HS-5 (cell line): ENCODE data around the gene TPO.
"Not testable (repeated sequence)": the region's sequence is repeated elsewhere in the genome, so short reads cannot be mapped to it uniquely, and the experiment has no call there.

Experiments
- DNase-seq: peaks from one replicate; pipeline ENCODE4 v3.0.0-alpha.2; 2012; ENCODE audit warnings: low read depth

TPO gene

DNA sequence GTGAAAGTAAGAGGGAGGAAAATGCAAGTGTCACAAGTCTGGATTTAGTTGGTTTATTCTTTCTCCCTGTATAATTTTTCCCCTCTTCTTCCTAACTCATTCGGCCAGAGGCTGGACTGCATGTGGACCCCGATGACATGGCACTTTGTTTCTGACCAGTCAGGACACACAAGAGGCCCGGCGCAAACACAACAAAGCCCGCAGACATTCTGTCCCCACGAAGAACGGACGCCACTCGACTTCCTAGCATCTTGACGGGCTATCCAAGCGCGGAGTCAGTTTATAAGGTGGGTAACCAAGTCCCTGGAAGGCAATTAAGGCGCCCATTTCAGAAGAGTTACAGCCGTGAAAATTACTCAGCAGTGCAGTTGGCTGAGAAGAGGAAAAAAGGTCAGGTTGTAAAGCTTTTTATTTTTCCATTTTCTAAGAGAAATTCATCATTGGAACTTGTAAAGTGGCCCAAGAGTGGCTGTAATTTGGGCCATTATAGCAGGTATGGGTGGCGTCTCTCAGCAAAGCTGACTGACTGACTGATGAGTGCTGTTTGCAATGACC, at the start of gene TPO:
TPO (plus strand) TSS at position 308 of the 555 bp plus-strand sequence. CDS start 946 bp downstream, outside the sequence.
- DNase-seq = no peak

DNA sequence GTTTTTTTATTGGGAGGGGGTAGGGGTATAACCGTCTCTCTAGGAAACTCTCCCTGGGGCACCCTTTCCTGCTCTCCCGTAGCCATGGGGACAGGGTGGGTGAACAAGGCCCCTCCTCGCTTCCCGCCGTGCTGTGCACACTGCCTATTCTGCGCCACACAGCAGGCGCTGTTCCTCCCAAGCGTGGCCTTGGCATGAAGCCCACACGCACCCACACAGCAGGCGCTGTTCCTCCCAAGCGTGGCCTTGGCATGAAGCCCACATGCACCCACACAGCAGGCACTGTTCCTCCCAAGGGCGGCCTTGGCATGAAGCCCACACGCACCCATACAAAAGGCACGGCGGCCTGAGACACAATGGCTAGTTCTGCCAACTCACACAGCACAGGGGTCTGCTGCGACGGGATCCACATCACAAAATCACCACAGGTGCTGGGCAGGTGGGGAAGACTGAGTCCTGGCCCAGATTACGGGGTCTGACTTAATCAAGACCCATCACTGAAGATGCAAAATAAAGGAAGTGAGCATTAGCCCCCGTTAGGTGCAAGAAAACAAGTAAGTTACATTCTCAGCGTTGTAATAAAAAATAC, 46.6 kb upstream of the TPO start:
- DNase-seq = no peak

- DNase-seq = no peak
Observed at GRCh38 chr2:1367601-1368000, 45.7 kb upstream of the TPO start.

GRCh38 chr2:1369905-1370304, 43.4 kb upstream of the TPO start:
- no peak for DNase-seq

GRCh38 chr2:1370461-1370860, 42.8 kb upstream of the TPO start:
- no peak for DNase-seq

DNA sequence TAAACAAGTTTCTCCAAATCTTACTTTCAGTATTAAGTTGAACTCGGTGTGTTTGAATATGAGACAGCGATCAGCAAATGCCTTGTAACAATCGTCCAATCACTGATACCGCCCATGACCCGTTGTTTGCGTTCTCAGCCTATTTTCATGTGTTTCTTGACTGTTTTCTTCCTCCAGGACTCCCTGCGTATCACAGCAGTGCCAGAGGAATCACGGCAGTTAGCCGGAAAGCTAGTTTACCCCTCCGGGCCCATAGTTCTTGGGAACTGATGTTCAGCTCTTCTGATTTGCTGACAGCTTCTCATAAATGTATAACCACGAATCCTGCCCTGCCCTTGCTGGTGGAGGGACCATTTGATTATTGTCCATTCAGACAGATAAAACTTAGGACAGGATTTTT, 42.2 kb upstream of the TPO start:
- no peak for DNase-seq

DNA sequence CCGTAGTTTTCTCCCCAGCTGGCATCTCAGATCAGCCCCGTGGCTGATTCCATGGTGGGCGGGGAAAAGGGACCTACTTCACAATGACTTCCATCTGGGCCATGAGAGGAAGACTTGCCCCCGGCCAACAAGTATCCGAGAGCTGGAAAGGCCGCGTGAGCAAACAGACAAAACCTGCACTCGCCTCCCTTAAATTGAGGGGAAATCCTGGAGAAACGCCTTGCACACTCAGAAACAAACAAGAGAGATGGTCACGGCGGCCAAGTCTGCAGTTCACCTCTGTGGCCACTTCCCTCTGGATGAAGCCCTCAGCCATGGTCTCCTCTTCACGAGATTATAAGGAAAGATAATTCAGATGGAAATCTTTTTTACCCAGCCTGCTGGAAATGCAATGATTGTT, 39.4 kb upstream of the TPO start:
- DNase-seq = no peak

- DNase-seq = no peak
Observed at GRCh38 chr2:1374287-1374686, 39.0 kb upstream of the TPO start.

GRCh38 chr2:1375794-1376193, 37.5 kb upstream of the TPO start:
- DNase-seq = no peak

GRCh38 chr2:1377473-1377872, 35.8 kb upstream of the TPO start:
- DNase-seq = no peak

DNA sequence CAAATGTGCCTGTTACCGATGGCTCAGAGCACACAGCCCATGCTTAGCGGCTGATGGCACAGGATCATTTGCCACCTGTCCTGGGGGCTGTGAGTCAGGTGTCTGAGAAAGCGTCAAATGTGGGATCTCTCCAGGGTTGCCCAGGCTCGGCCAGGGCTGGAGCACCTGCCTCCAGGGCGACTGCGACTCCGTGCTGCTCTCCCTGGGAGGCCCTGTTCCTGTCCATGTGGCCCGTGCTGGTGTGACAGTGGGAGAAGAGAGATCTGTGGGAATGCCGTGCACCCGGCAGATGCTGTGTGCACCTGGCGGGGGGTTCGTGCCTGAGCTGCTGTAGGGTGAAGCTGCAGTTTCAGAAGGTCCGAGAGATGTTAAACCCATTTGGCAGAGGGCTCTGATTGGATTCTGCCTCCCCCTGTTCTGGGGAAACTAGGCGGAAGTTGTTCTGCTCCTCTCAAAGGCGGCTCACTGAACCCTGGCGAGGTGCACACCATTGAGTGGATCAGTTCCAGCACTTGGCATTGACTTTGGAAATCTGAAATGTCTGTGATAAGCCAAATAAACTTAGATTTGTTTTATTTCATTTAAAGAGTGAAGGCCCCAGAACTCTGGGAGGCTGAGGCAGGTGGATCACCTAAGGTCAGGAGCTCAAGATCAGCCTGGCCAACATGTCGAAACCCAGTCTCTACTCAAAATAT, 34.7 kb upstream of the TPO start:
- no peak for DNase-seq

DNA sequence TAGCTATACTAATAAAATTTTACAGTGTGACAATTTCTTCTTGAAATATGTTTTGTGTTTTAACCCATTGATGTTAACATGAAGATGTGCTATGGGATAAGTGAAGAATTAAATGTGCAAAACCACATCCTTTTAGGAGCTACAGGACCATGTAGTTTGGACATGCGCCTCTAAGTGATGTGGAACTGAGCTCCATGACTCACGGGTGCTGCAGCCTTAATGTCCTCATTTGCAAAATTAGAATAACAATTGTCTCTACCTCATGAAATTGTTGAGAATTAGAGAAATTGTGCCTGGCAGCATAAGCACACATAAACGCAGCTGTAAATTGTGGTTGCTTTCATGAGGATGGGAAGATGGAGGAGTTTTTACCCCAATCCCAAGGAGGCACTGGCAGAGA, 31.6 kb upstream of the TPO start:
- DNase-seq = no peak

- DNase-seq = not testable (repeated sequence)
Observed at GRCh38 chr2:1387954-1388725, 25.1 kb upstream of the TPO start.

- DNase-seq = not testable (repeated sequence)
Observed at GRCh38 chr2:1390118-1390517, 23.1 kb upstream of the TPO start.

DNA sequence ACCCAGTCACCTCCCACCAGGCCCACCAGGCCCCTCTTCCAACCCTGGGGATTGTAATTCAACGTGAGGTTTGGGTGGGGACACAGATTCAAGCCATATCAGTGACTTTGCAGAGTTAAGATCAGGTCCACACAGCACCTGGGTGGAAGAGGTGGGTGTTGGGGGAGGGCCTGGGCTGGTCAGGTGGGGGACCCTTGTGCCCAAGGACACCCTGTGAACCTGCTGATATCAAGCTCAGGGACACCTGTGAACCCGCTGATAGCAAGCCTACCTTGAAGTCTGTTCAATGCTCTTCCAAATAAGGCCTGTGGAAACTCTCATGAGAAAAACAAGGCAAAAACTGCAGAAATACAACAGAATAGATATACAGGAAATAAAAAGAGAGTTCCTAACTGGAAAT, 19.9 kb upstream of the TPO start:
- DNase-seq = no peak

- DNase-seq = no peak
Observed at GRCh38 chr2:1394709-1395408, 18.4 kb upstream of the TPO start.

- no peak for DNase-seq
Observed at GRCh38 chr2:1397350-1397749, 15.9 kb upstream of the TPO start.

DNA sequence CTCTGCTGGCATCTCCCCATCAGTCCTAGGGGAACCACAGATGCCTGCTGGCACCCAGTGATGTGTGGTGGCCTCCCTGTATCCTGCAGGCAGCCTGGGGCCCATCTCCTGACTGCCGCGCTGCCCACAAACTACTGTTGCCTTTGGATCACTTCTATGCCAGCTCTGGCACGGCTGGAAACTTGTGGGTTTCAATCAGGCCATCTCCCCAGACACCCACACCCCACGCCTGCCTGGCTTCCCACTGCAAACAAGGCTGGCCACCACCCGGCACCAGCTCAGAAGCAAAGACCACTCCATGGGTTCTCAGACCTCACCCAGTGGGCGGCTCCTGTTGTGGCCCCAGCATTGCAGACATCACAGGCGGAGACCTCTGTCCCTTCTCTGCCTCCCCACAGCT, 15.1 kb upstream of the TPO start:
- DNase-seq = no peak

DNA sequence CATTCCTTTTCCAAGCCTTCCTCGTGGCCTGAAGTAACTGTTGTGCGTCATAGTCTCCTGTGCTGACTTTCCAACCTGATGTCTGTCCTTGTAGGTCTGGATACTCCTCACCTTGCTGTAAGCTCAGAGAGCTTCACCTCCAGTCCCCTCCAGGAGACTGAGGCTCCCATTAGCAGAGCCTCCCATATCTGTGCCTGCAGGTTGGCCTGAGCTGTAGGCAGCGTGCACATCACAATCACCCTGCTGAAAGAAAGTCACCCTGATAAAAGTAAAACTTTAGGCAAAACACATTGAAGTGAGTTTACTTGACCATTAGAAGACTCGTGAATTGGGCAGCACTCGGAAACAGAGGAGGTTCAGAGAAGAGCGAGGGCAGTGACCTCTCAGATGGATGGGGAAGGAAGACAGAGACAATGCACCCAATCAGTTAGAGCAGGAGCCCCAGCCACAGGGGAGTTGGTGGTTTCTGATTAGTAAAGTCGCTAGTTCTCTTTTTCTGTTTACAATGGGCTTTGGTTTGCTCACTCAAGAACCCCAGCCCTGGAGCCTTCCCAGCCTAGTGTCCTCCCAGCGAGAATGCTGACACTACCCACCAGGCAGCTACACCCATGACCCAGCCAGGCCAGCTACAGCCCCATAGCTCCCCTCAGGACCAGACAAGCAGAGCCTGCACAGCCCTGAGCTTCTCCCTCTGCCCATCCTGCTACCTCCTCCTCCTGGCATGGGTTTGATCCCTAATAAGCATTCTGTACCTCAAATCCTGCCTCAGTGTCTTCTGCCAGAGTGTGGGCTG, 12.1 kb upstream of the TPO start:
- DNase-seq = no peak

DNA sequence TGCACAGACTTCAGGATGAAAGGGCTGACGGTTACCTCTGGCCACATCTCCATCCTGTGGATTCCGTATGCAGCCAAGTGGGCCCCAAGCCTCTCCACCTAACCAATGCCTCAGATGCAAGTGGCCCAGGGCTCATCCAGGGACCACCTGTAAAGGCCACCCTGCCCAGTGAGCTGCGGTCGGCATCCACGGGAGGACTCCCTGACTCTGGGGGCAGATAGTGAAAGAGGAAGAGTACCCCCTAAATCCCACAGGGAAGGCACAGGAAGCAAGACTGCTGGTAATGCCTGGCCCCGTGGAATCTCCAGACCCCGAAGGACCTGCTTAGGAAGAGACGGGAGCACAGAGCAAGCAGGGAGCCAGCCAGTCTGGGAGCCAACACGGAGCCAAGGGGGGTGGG, 11.2 kb upstream of the TPO start:
- DNase-seq = no peak

GRCh38 chr2:1403565-1403964, 9.7 kb upstream of the TPO start:
- no peak for DNase-seq

DNA sequence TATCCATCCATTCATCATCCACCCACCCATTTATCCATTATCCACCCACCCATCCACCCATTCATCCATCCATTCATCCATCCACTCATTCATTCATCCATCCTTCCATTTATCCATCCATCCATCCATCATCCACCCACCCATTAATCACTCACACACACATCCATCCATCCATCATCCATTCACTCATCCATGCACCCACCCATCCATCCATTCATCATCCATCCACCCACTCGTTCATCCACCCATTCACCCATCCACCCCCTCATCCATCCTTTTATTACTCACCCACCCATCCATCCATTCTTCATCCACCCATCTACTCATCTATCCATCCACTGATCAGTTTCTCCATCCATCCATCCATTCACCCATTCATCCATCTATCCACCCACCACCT, 8.1 kb upstream of the TPO start:
- no peak for DNase-seq
